Measurements from ENCODE around the gene FOXD2.

GRCh38 chr1:47443530-47444296 is 5.9 kb downstream of the FOXD2 start:
- TF ChIP-seq FOXM1 (IDR thresholded peaks at IDR 0.05; ENCODE audit: low read depth) (no peak), POLR2AphosphoS5 (IDR thresholded peaks at IDR 0.05; ENCODE audit: low read depth, low read length) (no peak), YY1 (IDR thresholded peaks at IDR 0.05; ENCODE audit: low read depth) (no peak), USF2 (IDR thresholded peaks at IDR 0.05; ENCODE audit: borderline replicate concordance, low read depth, low read length) (no peak), CTCF (IDR thresholded peaks at IDR 0.05) (no peak), TAF1 (IDR thresholded peaks at IDR 0.05; ENCODE audit: borderline replicate concordance, low read depth, low read length) (no peak), MXI1 (IDR thresholded peaks at IDR 0.05; ENCODE audit: low read depth, low read length) (no peak), JUND (IDR thresholded peaks at IDR 0.05) (no peak)
- TF ChIP-seq, protein P1, sequence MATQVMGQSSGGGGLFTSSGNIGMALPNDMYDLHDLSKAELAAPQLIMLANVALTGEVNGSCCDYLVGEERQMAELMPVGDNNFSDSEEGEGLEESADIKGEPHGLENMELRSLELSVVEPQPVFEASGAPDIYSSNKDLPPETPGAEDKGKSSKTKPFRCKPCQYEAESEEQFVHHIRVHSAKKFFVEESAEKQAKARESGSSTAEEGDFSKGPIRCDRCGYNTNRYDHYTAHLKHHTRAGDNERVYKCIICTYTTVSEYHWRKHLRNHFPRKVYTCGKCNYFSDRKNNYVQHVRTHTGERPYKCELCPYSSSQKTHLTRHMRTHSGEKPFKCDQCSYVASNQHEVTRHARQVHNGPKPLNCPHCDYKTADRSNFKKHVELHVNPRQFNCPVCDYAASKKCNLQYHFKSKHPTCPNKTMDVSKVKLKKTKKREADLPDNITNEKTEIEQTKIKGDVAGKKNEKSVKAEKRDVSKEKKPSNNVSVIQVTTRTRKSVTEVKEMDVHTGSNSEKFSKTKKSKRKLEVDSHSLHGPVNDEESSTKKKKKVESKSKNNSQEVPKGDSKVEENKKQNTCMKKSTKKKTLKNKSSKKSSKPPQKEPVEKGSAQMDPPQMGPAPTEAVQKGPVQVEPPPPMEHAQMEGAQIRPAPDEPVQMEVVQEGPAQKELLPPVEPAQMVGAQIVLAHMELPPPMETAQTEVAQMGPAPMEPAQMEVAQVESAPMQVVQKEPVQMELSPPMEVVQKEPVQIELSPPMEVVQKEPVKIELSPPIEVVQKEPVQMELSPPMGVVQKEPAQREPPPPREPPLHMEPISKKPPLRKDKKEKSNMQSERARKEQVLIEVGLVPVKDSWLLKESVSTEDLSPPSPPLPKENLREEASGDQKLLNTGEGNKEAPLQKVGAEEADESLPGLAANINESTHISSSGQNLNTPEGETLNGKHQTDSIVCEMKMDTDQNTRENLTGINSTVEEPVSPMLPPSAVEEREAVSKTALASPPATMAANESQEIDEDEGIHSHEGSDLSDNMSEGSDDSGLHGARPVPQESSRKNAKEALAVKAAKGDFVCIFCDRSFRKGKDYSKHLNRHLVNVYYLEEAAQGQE (IDR thresholded peaks at IDR 0.05; ENCODE audit: low read depth, low read length): no peak
